A549 (cell line): Measurements from ENCODE around the gene IRX4. TPM values are rescaled to one million over a fixed set of nuclear protein-coding genes. Genes with fewer than 3 reads are reported as not detected.

Source experiments
- ATAC-seq, 2 experiments: fragments of 200-7000 bp in 1 of 2; fragments of >200 bp in 1 of 2; cut with Nextera tagmentation in 1 of 2; cut with Tn5 transposase in 1 of 2; 3 replicates each; pipeline versions ENCODE4 v1.8.0 to v1.9.1; 2018 to 2020; ENCODE audit warnings: mild to moderate bottlenecking in 1 of 2, moderate library complexity in 1 of 2
- CTCF ChIA-PET: fragments of 300-600 bp; sonication (Branson Sonifier 250); formaldehyde crosslinking; extraction: SDS; loops from one replicate; lab custom pipeline; 2021; ENCODE audit warnings: antibody characterized with exemption, inconsistent platforms; lab: Yijun Ruan, JAX
- POLR2A ChIA-PET: fragments of 350-600 bp; formaldehyde crosslinking; extraction: SDS; loops from one replicate; lab custom pipeline; 2021; ENCODE audit warnings: antibody characterized with exemption, inconsistent platforms; lab: Yijun Ruan, JAX
- DNase-seq, 2 experiments: peaks; one replicate each; pipeline versions ENCODE4 v3.0.0 to v3.0.0-alpha.2; 2011 to 2016; ENCODE audit warnings: low read depth in 1 of 2, low spot score in 1 of 2
- FAIRE-seq: peaks from 2 replicates; lab custom pipeline; 2011; peaks lifted over from hg19 to GRCh38; lab: Jason Lieb, UNC
- H3K27ac ChIP-seq, 2 experiments: fragments of >200 bp; sonication (Bioruptor Twin); formaldehyde crosslinking; 3 replicates each; pipeline ENCODE4 v1.5.1; 2016 to 2017
- H3K4me1 ChIP-seq: fragments of >200 bp; sonication (Bioruptor Twin); formaldehyde crosslinking; 3 replicates; pipeline ENCODE4 v1.6.1; 2016
- H3K4me2 ChIP-seq: fragments of >200 bp; sonication (Bioruptor Twin); formaldehyde crosslinking; 3 replicates; pipeline ENCODE4 v1.6.1; 2016
- H3K4me3 ChIP-seq: fragments of >200 bp; sonication (Bioruptor Twin); formaldehyde crosslinking; 3 replicates; pipeline ENCODE4 v1.5.1; 2016
- H3K9me3 ChIP-seq: fragments of >200 bp; sonication (Bioruptor Twin); formaldehyde crosslinking; 3 replicates; pipeline ENCODE4 v1.6.1; 2016
- ATOH8 ChIP-seq: fragments of 250-450 bp; sonication (Bioruptor Pico); IDR thresholded peaks from 2 replicates; pipeline ENCODE4 v1.5.0; 2020; ENCODE audit warnings: low read depth, mild to moderate bottlenecking, moderate library complexity
- CHD4 ChIP-seq: fragments of 200-600 bp; sonication (generic); IDR thresholded peaks from 2 replicates; pipeline ENCODE4 v1.6.1; 2016; ENCODE audit warnings: antibody characterized with exemption, mild to moderate bottlenecking, borderline replicate concordance
- FOSL2 ChIP-seq, 2 experiments: fragments of 450-650 bp in 1 of 2; fragments of >200 bp in 1 of 2; sonication (Bioruptor Twin) in 1 of 2; formaldehyde crosslinking; IDR thresholded peaks; 2 replicates each; pipeline versions ENCODE4 v1.5.0 to v1.6.1; 2016 to 2020; ENCODE audit warnings: mild to moderate bottlenecking in 1 of 2, moderate library complexity in 1 of 2
- HDAC2 ChIP-seq: fragments of 200-600 bp; sonication (generic); IDR thresholded peaks from 2 replicates; pipeline ENCODE4 v1.6.1; 2016
- HOXA7 ChIP-seq: fragments of 250-450 bp; sonication (Bioruptor Pico); IDR thresholded peaks from 2 replicates; pipeline ENCODE4 v1.5.0; 2020; ENCODE audit warnings: mild to moderate bottlenecking, moderate library complexity
- MAX ChIP-seq: IDR thresholded peaks from 2 replicates; pipeline ENCODE4 v1.6.1; 2012
- NPAS2 ChIP-seq: fragments of 250-450 bp; sonication (Bioruptor Pico); IDR thresholded peaks from 2 replicates; pipeline ENCODE4 v1.8.0; 2022; ENCODE audit warnings: mild to moderate bottlenecking, moderate library complexity, borderline replicate concordance
- POLR2A ChIP-seq: IDR thresholded peaks from 2 replicates; pipeline ENCODE4 v1.6.1; 2012; ENCODE audit warnings: mild to moderate bottlenecking, low read length
- POLR2AphosphoS2 ChIP-seq: conservative IDR thresholded peaks from 2 replicates; pipeline ENCODE4 v1.6.1; 2012; ENCODE audit warnings: low read length, improper control_type of control experiment, inconsistent platforms
- RCOR1 ChIP-seq: fragments of 150-350 bp; IDR thresholded peaks from 2 replicates; pipeline ENCODE4 v1.6.1; 2014; ENCODE audit warnings: antibody characterized with exemption, low read length, low read depth
- REST ChIP-seq: fragments of 200-600 bp; sonication (generic); IDR thresholded peaks from 2 replicates; pipeline ENCODE4 v1.6.1; 2016; ENCODE audit warnings: antibody characterized with exemption, mild to moderate bottlenecking, moderate library complexity
- RNF2 ChIP-seq: fragments of 200-600 bp; sonication (generic); IDR thresholded peaks from 2 replicates; pipeline ENCODE4 v1.6.1; 2016; ENCODE audit warnings: low read depth, mild to moderate bottlenecking, antibody characterized with exemption, moderate library complexity, borderline replicate concordance
- USF2 ChIP-seq: fragments of 450-650 bp; IDR thresholded peaks from 2 replicates; pipeline ENCODE4 v1.6.1; 2014; ENCODE audit warnings: antibody characterized with exemption
- WGBS: methylation state at CpG from one replicate; pipeline ENCODE4 v1.1.6; 2017; ENCODE audit errors: missing lambda C conversion rate; 5-methylcytosine and 5-hydroxymethylcytosine counted together
- polyA plus RNA-seq, 4 experiments: library from polyadenylated mRNA; depleted of rRNA in 3 of 4; stranded (reverse); fragments of >200 nt; fragmentation: RNase III in 1 of 4; extraction: RNeasy Plus Mini Kit Qiagen cat#74134 plus additional on column Dnase treatment in 1 of 4; gene quantifications; 2 replicates in 3 of 4; 3 replicates in 1 of 4; pipeline ENCODE4 v1.2.3, GENCODE V29; 2011 to 2017

IRX4 gene
- polyA plus RNA-seq, 2 of the 4 experiments (the other 2 are of a cell fraction): 0.04 to 0.06 TPM

GRCh38 chr5:1884678-1885403 is 2.1 kb upstream of the IRX4 start:
- Histone ChIP-seq H3K4me2 (no peak overlapping the region), H3K4me3 (no peak overlapping the region), H3K27ac (no peak overlapping the region), H3K4me1 (peaks cover 17% of the 10 kb centered on the region; the same call in 2 of the 3 replicates), H3K9me3 (no peaks in the 10 kb centered on the region)
- no peak for FAIRE-seq
- ChIA-PET POLR2A (no interaction called here), CTCF (interaction anchor here (2.2 kb wide), 1 partner anchor 11 kb away, joined by 6 read pairs; no protein-coding TSS in a partner anchor)
- TF ChIP-seq POLR2AphosphoS2: no peak
- no peak for ATAC-seq
- 54% methylated on average over 18 of the region's 24 CpGs for WGBS
- no peak for DNase-seq

- ChIA-PET POLR2A (no interaction called here), CTCF (interaction anchor here (0.9 to 2.2 kb wide), 3 partner anchors 10 to 121 kb away, joined by 3 to 6 read pairs (median 6); no protein-coding TSS in a partner anchor)
- ATAC-seq: peak; percentile 3 to 34; a peak in 3 of 6 replicates
- H3K27ac ChIP-seq: peak overlapping the region in 1 of 2 experiments; percentile 13; a peak in 1 of 6 replicates
- H3K4me3 ChIP-seq: peak overlapping the region; percentile 50
- H3K4me2 ChIP-seq: peak overlapping the region; percentile 90
- H3K9me3 ChIP-seq: no peaks in the 10 kb centered on the region
- 45% methylated on average over 28 of the region's 49 CpGs for WGBS
- TF ChIP-seq RCOR1 (no peak), NPAS2 (no peak), POLR2A (no peak), FOSL2 (IDR thresholded peaks at IDR 0.05) (no peak), FOSL2 (CRISPR knock-in tag; IDR thresholded peaks at IDR 0.05) (no peak), ATOH8 (CRISPR knock-in tag) (no peak), HOXA7 (no peak), HDAC2 (no peak), USF2 (no peak)
- H3K4me1 ChIP-seq: peaks cover 17% of the 10 kb centered on the region; the same call in 2 of the 3 replicates
- DNase-seq: no peak
- no peak for FAIRE-seq
Measured at GRCh38 chr5:1883925-1884677, 1.4 kb upstream of the IRX4 start.

- H3K9me3 ChIP-seq: no peaks in the 10 kb centered on the region
- ATAC-seq (peak; percentile 79 to 84), DNase-seq (peak; percentile 42 to 77), FAIRE-seq (no peak)
- H3K27ac ChIP-seq: peak overlapping the region in 1 of 2 experiments; percentile 13; a peak in 2 of 6 replicates
- peaks cover 17% of the 10 kb centered on the region; the same call in 2 of the 3 replicates for H3K4me1 ChIP-seq
- POLR2A ChIA-PET: no interaction called here
- H3K4me3 ChIP-seq: peak overlapping the region; percentile 50
- peak overlapping the region; percentile 90 for H3K4me2 ChIP-seq
- TF ChIP-seq RNF2: 0 out of 2 replicates have a peak, but pooled peaks have one; percentile 35
- no peak for TF ChIP-seq REST
- TF ChIP-seq CHD4: no peak
- TF ChIP-seq MAX: peak; percentile 26; the same call in 1 of the 2 replicates
- whole genome bisulfite sequencing: 2% methylated on average over 51 of the region's 78 CpGs
- CTCF ChIA-PET: interaction anchor here (0.9 to 2.2 kb wide), 3 partner anchors 10 to 120 kb away, joined by 3 to 6 read pairs (median 6); no protein-coding TSS in a partner anchor
Measured at GRCh38 chr5:1883120-1883924, 597 bp upstream of the IRX4 start.
